Activated CD4-positive, CD25-positive, alpha-beta regulatory T cell treated with anti-CD3 and anti-CD28 coated beads, Interleukin-2, amount 50 U/mL, for 16 hours (primary cell): Measurements from ENCODE around the gene RBX1.
"Not testable (repeated sequence)": the region's sequence is repeated elsewhere in the genome, so short reads cannot be mapped to it uniquely, and the experiment has no call there.

Source experiments
- DNase-seq: peaks from one replicate; pipeline ENCODE4 v3.0.0-alpha.2; 2020; ENCODE audit warnings: low read depth, low spot score

The RBX1 gene

GRCh38 chr22:40972587-40972986 lies 21.4 kb downstream of the RBX1 start:
- DNase-seq, result no peak

- DNase-seq, result no peak
Observed at GRCh38 chr22:40973144-40973543, 22.0 kb downstream of the RBX1 start.

GRCh38 chr22:40975366-40975765 lies 24.2 kb downstream of the RBX1 start:
- no peak for DNase-seq

- DNase-seq, result no peak
Observed at GRCh38 chr22:40976866-40977700, 25.9 kb downstream of the RBX1 start.

GRCh38 chr22:40979198-40979597 lies 28.0 kb downstream of the RBX1 start:
- no peak for DNase-seq

GRCh38 chr22:40979871-40980270 lies 28.7 kb downstream of the RBX1 start:
- DNase-seq, result no peak

GRCh38 chr22:40982482-40983385 lies 31.6 kb downstream of the RBX1 start:
- DNase-seq, result no peak

- DNase-seq, result no peak
Observed at GRCh38 chr22:40991298-40991697, 40.1 kb downstream of the RBX1 start.

GRCh38 chr22:40995821-40996220 lies 44.6 kb downstream of the RBX1 start:
- DNase-seq, result no peak

GRCh38 chr22:40997520-40997919 lies 46.3 kb downstream of the RBX1 start:
- DNase-seq, result no peak

GRCh38 chr22:41000040-41000565 lies 48.9 kb downstream of the RBX1 start:
- no peak for DNase-seq

GRCh38 chr22:41000941-41001721 lies 50.0 kb downstream of the RBX1 start:
- DNase-seq, result no peak

GRCh38 chr22:41001722-41002122 lies 50.5 kb downstream of the RBX1 start:
- no peak for DNase-seq

GRCh38 chr22:41002386-41002785 lies 51.2 kb downstream of the RBX1 start:
- DNase-seq, result not testable (repeated sequence)

GRCh38 chr22:41003066-41003465 lies 51.9 kb downstream of the RBX1 start:
- no peak for DNase-seq

GRCh38 chr22:41003976-41004375 lies 52.8 kb downstream of the RBX1 start:
- DNase-seq, result no peak

GRCh38 chr22:41009222-41009948 lies 58.2 kb downstream of the RBX1 start:
- no peak for DNase-seq

GRCh38 chr22:41015003-41015402 lies 63.8 kb downstream of the RBX1 start:
- DNase-seq, result no peak

GRCh38 chr22:41021061-41021612 lies 70.0 kb downstream of the RBX1 start:
- no peak for DNase-seq

- peak; percentile 13 for DNase-seq
Observed at GRCh38 chr22:41021613-41022454, 70.7 kb downstream of the RBX1 start.
